Hepatocyte (in vitro differentiated cells): ENCODE results near the gene GPR18.

Experiments
- CTCF ChIP-seq: fragments of 200-600 bp; sonication (generic); IDR thresholded peaks from 2 replicates; pipeline ENCODE4 v1.5.1; 2016; ENCODE audit warnings: antibody characterized with exemption, mild to moderate bottlenecking; ENCODE audit not compliant: poor library complexity
- EZH2phosphoT487 ChIP-seq: fragments of 200-600 bp; sonication (generic); IDR thresholded peaks from one replicate; pipeline ENCODE4 v1.6.1; 2018; ENCODE audit warnings: antibody characterized with exemption, mild to moderate bottlenecking, low read depth, moderate library complexity; ENCODE audit not compliant: unreplicated experiment, severe bottlenecking

DNA sequence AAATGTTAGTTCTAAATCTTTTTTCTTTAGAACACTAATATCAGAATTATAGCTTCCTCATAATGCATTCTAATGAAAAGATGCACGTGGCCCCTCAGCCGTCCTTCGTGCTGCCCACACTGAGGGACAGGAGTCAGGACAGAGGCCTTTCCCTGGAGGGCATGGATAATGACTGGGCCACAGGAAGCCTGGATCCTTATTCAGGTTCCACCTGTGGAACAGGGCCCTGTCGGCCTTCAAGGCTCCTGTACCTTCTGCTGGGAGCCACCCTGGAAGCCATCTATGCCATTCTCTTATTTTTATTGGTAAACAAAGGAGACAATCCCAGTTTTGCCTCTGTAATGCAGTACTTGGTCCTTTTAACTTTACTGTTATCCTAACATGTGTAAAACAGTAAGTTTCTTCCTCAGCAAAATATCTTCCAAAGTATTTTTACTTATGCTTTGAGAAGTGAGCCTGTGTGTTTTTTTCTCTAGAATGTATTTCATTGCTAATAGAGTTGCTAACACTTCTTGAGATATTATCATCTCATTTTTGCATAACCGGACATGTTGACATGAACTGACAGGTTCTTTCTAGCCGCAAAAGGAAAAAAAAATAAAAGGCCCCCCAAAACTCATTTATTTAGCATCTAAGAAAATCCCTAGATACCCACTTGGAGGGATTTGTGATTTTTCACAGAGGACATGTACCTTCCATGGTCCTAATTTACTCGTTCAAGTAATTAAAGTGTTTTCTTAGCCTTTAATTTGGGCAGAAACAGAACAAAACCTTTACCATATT, 43.1 kb upstream of the GPR18 start:
- TF ChIP-seq CTCF (no peak), EZH2phosphoT487 (no peak)
